Activated T-cell treated with anti-CD3 and anti-CD28 coated beads, Interleukin-2, amount 50 U/mL, for 48 hours (primary cell): ENCODE data around the gene FBXO24.
A peak's percentile ranks its signal among the peaks of the same experiment; 100 is the strongest.

Experiments used
- DNase-seq, 2 experiments: peaks; one replicate each; pipeline ENCODE4 v3.0.0-alpha.2; 2020

FBXO24 gene

GRCh38 chr7:100626530-100627237 is 40.6 kb downstream of the FBXO24 start:
- DNase-seq, result peak; percentile 89 to 93

- no peak for DNase-seq
These were observed 41.1 kb downstream of the FBXO24 start for GRCh38 chr7:100627238-100627549.

- peak; percentile 57 to 61 for DNase-seq
These were observed 43.1 kb downstream of the FBXO24 start for GRCh38 chr7:100629117-100629716.

- DNase-seq, result no peak
These were observed 43.9 kb downstream of the FBXO24 start for GRCh38 chr7:100630066-100630465.

GRCh38 chr7:100632951-100633717 is 47.0 kb downstream of the FBXO24 start:
- peak; percentile 79 to 83 for DNase-seq

- DNase-seq, result no peak
These were observed 53.9 kb downstream of the FBXO24 start for GRCh38 chr7:100639995-100640516.

GRCh38 chr7:100640517-100641440 is 54.7 kb downstream of the FBXO24 start:
- no peak for DNase-seq

- no peak for DNase-seq
These were observed 55.3 kb downstream of the FBXO24 start, which contains the start of gene TFR2 for GRCh38 chr7:100641463-100641859. Gene TFR2 (minus strand): TSS chr7:100641552. CDS start chr7:100641509, 43 bp downstream.

- DNase-seq, result no peak
These were observed 55.9 kb downstream of the FBXO24 start for GRCh38 chr7:100641860-100642533.

GRCh38 chr7:100642534-100642907 is 56.4 kb downstream of the FBXO24 start:
- peak; percentile 46 to 64 for DNase-seq

- no peak for DNase-seq
These were observed 63.9 kb downstream of the FBXO24 start for GRCh38 chr7:100649826-100650565.
